Fibroblast of skin of right biceps (primary cell): ENCODE results near the gene STIM2.
"Not testable (repeated sequence)": the region's sequence is repeated elsewhere in the genome, so short reads cannot be mapped to it uniquely, and the experiment has no call there.

Source experiments
- DNase-seq: peaks from one replicate; pipeline ENCODE4 v3.0.0-alpha.2; 2013

STIM2 gene

GRCh38 chr4:26860157-26860921 lies at the start of gene STIM2:
STIM2 (plus strand) TSS chr4:26860841.
- peak; percentile 97 for DNase-seq

- not testable (repeated sequence) for DNase-seq
Observed at GRCh38 chr4:26811571-26811970, 49.1 kb upstream of the STIM2 start.

GRCh38 chr4:26812049-26812714 lies 48.5 kb upstream of the STIM2 start:
- no peak for DNase-seq

GRCh38 chr4:26813698-26814097 lies 46.9 kb upstream of the STIM2 start:
- DNase-seq: no peak

- no peak for DNase-seq
Observed at GRCh38 chr4:26815199-26815598, 45.4 kb upstream of the STIM2 start.

GRCh38 chr4:26815706-26816105 lies 44.9 kb upstream of the STIM2 start:
- no peak for DNase-seq

GRCh38 chr4:26819026-26819425 lies 41.6 kb upstream of the STIM2 start:
- no peak for DNase-seq

GRCh38 chr4:26819478-26820095 lies 41.1 kb upstream of the STIM2 start:
- DNase-seq: no peak

- no peak for DNase-seq
Observed at GRCh38 chr4:26820346-26820745, 40.3 kb upstream of the STIM2 start.

GRCh38 chr4:26821031-26821430 lies 39.6 kb upstream of the STIM2 start:
- no peak for DNase-seq

GRCh38 chr4:26821677-26822503 lies 38.8 kb upstream of the STIM2 start:
- peak; percentile 10 for DNase-seq

GRCh38 chr4:26822546-26822945 lies 38.1 kb upstream of the STIM2 start:
- DNase-seq: no peak

- DNase-seq: not testable (repeated sequence)
Observed at GRCh38 chr4:26822974-26823373, 37.7 kb upstream of the STIM2 start.

- DNase-seq: no peak
Observed at GRCh38 chr4:26823583-26823982, 37.1 kb upstream of the STIM2 start.

GRCh38 chr4:26824667-26825066 lies 36.0 kb upstream of the STIM2 start:
- no peak for DNase-seq

- no peak for DNase-seq
Observed at GRCh38 chr4:26826721-26827120, 33.9 kb upstream of the STIM2 start.

GRCh38 chr4:26827336-26827735 lies 33.3 kb upstream of the STIM2 start:
- DNase-seq: not testable (repeated sequence)

- no peak for DNase-seq
Observed at GRCh38 chr4:26827798-26828197, 32.8 kb upstream of the STIM2 start.

GRCh38 chr4:26829018-26829417 lies 31.6 kb upstream of the STIM2 start:
- DNase-seq: no peak

GRCh38 chr4:26830033-26830432 lies 30.6 kb upstream of the STIM2 start:
- no peak for DNase-seq

GRCh38 chr4:26830701-26831100 lies 29.9 kb upstream of the STIM2 start:
- no peak for DNase-seq

GRCh38 chr4:26836539-26836938 lies 24.1 kb upstream of the STIM2 start:
- no peak for DNase-seq
